Left ventricle myocardium inferior (tissue), 1 donor: ENCODE results near the gene MPPE1. TPM values are rescaled to one million over a fixed set of nuclear protein-coding genes. Genes with fewer than 3 reads are reported as not detected.
A peak's percentile ranks its signal among the peaks of the same experiment; 100 is the strongest.

Experiments
- DNase-seq: peaks from one replicate; pipeline ENCODE4 v3.0.0-alpha.2; 2020
- H3K27ac ChIP-seq: fragments of 200-600 bp; replicated peaks from 2 replicates; pipeline ENCODE4 v1.8.0; 2021
- H3K27me3 ChIP-seq: fragments of 200-600 bp; 2 replicates; pipeline ENCODE4 v1.8.0; 2021; ENCODE audit warnings: low read depth
- H3K36me3 ChIP-seq: fragments of 200-600 bp; 2 replicates; pipeline ENCODE4 v1.8.0; 2021
- H3K4me1 ChIP-seq: fragments of 200-600 bp; 2 replicates; pipeline ENCODE4 v1.8.0; 2021
- H3K4me3 ChIP-seq: fragments of 200-600 bp; 2 replicates; pipeline ENCODE4 v1.8.0; 2021; ENCODE audit warnings: mild to moderate bottlenecking, moderate library complexity
- H3K9me3 ChIP-seq: fragments of 200-600 bp; replicated peaks from 2 replicates; pipeline ENCODE4 v1.8.0; 2021
- intact Hi-C: fragments of 100-400 bp; cut with micrococcal nuclease; formaldehyde crosslinking; loops from one replicate; pipeline ENCODE4 v1.11.0; 2022
- total RNA-seq: library from RNA; stranded (reverse); fragmentation: NEBNext Ultra II Directional; extraction: Animal tissue kit (Norgen Biotek cat#: 25700); gene quantifications from one replicate; pipeline ENCODE4 v1.2.1, GENCODE V29; 2021
- TF ChIP-seq, protein P1 (sequence below): fragments of 200-600 bp; IDR thresholded peaks from 2 replicates; pipeline ENCODE4 v1.8.0; 2021; ENCODE audit warnings: antibody characterized with exemption, mild to moderate bottlenecking, borderline replicate concordance
- donor health status: DM: no; HTN: yes; CAD: no; lungs with severe emphysema.

Gene MPPE1
- total RNA-seq, 1 donor from 2014 or later = 35.2 TPM

DNA sequence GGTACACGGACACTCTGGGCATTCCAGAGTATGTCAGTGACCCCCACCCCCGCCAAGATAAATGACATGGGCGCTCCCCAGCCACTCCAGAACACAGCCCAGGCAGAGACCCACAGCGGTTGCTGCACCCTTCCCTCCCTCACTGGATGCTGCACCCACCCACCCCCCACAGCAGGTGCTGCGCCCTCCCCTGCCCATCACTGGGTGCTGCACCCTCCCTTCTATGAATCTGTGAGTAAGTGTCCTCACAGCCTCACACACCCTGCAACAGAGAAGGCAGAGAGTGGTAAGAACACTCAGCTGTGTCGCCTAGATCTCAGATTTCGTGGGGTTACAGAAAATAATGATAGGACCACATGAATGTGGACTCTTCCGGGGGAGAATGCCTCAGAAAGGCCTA is 33.4 kb downstream of the MPPE1 start:
- H3K4me3 ChIP-seq = no peak overlapping the region
- no peak overlapping the region for H3K27ac ChIP-seq
- intact Hi-C loops = loop anchor here (10.0 kb wide), 1 partner anchor 140 kb away; no protein-coding TSS in a partner anchor
- TF ChIP-seq, protein P1, sequence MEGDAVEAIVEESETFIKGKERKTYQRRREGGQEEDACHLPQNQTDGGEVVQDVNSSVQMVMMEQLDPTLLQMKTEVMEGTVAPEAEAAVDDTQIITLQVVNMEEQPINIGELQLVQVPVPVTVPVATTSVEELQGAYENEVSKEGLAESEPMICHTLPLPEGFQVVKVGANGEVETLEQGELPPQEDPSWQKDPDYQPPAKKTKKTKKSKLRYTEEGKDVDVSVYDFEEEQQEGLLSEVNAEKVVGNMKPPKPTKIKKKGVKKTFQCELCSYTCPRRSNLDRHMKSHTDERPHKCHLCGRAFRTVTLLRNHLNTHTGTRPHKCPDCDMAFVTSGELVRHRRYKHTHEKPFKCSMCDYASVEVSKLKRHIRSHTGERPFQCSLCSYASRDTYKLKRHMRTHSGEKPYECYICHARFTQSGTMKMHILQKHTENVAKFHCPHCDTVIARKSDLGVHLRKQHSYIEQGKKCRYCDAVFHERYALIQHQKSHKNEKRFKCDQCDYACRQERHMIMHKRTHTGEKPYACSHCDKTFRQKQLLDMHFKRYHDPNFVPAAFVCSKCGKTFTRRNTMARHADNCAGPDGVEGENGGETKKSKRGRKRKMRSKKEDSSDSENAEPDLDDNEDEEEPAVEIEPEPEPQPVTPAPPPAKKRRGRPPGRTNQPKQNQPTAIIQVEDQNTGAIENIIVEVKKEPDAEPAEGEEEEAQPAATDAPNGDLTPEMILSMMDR = no peak
- H3K36me3 ChIP-seq = no peaks in the 10 kb centered on the region
- peaks cover 5% of the 10 kb centered on the region for H3K9me3 ChIP-seq
- no peaks in the 10 kb centered on the region for H3K4me1 ChIP-seq
- no peaks in the 10 kb centered on the region for H3K27me3 ChIP-seq
- DNase-seq = no peak

DNA sequence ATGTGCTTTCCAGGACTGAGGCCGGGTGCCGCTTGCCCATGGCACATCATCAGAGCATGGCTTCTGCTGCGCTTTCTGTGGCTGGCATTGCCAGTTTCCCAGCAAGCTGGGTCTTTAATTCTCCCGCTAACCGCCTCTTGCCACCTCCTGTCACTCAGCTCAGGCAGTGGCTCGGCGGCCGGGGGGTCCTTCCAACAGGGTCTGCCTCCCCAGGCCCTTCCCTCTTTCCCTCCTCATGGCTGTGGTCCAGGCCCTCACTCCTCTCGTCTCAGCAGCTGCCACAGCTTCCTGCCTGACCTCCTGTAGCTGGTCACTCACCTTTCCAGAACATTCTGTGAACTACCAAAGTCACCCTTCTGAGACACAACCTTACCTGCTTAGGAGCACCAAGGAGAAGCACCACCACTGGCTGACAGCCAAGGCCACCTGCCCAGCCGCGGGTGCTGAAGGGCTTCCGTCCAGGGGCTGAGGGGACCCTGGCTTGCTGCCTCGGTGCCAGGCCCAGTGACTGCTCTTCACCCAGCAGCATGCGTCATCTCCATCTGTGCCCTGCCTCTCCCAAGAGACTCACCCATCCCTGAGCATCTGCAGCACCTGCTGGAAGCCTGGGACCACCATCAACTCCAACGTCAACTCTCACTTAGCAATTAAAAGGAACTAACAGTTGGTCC is 34.3 kb downstream of the MPPE1 start:
- no peak overlapping the region for H3K4me3 ChIP-seq
- H3K9me3 ChIP-seq = peaks cover 5% of the 10 kb centered on the region
- no peak overlapping the region for H3K27ac ChIP-seq
- TF ChIP-seq, protein P1 = no peak
- no peak for DNase-seq
- intact Hi-C loops = loop anchor here (10.0 kb wide), 1 partner anchor 139 kb away; no protein-coding TSS in a partner anchor
- no peaks in the 10 kb centered on the region for H3K27me3 ChIP-seq
- no peaks in the 10 kb centered on the region for H3K36me3 ChIP-seq
- H3K4me1 ChIP-seq = no peaks in the 10 kb centered on the region

DNA sequence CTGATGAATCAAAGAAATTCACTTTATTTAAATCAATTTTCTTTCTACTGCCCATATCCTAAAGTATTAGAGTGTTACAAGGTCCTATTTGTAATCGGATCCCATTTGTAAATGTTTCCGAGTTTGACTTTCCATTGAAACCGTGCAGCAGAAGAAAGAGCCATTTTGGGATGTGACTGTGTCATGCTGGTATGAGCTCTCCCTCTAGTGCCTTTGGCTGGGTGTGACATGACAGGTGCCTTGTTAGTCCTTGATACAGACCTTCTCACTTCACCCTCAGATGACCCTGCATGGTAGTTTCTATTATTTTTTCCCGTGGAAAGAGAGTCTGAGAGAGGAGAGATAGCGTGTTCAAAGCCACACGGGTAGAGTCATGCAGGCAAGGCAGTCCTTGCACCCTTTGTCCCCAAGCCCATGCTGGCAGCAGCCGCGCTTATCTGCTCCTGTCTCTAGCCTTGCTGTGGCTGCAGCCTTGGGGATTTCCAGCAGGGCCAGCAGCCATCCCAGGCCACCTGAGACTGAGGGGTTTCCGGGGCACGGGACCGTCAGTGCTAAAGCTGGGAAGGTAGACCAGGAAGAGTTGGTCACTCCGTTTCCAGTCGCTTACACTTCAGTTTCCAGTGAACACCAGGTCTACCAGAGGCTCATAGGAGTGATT is 35.5 kb downstream of the MPPE1 start:
- Histone ChIP-seq H3K36me3 (no peaks in the 10 kb centered on the region), H3K27me3 (no peaks in the 10 kb centered on the region), H3K9me3 (peaks cover 5% of the 10 kb centered on the region), H3K4me1 (no peaks in the 10 kb centered on the region), H3K4me3 (no peak overlapping the region), H3K27ac (peak overlapping the region; percentile 68)
- TF ChIP-seq, protein P1 = peak; percentile 63
- intact Hi-C loops = loop anchor here (10.0 kb wide), 1 partner anchor 138 kb away; no protein-coding TSS in a partner anchor
- no peak for DNase-seq

DNA sequence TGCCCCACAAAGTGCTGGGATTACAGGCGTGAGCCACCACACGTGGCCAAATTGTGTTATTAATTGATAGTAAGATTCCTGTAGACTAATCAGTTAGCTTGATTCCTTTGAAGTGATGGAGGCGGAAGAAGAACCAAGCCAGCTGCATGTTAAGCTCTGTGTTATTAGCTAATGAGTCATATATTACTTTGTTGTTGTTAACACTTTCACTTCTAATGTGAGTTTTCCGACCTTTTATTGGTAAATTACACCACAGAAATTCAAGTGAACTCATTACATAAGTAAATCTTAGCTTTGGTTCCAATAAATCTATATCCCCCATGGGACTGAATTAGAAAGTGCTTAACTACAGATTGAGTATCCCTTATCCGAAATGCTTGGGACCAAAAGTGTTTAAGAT is 36.6 kb downstream of the MPPE1 start:
- no peak for DNase-seq
- TF ChIP-seq, protein P1 = no peak
- no peaks in the 10 kb centered on the region for H3K4me1 ChIP-seq
- no peaks in the 10 kb centered on the region for H3K36me3 ChIP-seq
- intact Hi-C loops = loop anchor here (10.0 kb wide), 1 partner anchor 137 kb away; no protein-coding TSS in a partner anchor
- no peak overlapping the region for H3K27ac ChIP-seq
- no peaks in the 10 kb centered on the region for H3K27me3 ChIP-seq
- H3K9me3 ChIP-seq = peaks cover 5% of the 10 kb centered on the region
- H3K4me3 ChIP-seq = no peak overlapping the region

DNA sequence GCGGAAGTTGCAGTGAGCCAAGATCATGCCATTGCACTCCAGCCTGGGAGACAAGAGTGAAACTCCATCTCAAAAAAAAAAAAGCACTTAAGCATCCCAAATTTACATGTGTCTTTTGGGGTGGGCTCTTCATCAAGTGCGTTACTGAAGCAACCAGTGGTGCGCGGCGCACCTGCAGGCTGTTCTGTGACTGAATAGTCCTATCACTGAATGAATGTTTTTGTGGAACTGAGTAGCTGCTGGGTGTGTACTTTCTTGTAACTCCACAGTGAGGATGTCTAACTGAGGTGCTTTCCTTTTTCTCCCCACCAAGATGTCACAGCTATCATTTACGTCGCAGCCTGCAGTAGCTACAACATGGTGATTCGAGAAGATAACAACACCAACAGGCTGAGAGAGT is 39.9 kb downstream of the MPPE1 start:
- Histone ChIP-seq H3K36me3 (no peaks in the 10 kb centered on the region), H3K9me3 (no peaks in the 10 kb centered on the region)
- intact Hi-C loops = no loop called here

More for the DNA sequence above, 39.9 kb downstream of the MPPE1 start:
- Histone ChIP-seq H3K27me3 (no peaks in the 10 kb centered on the region), H3K4me1 (no peaks in the 10 kb centered on the region), H3K27ac (no peak overlapping the region), H3K4me3 (no peak overlapping the region)
- DNase-seq = no peak
- TF ChIP-seq, protein P1 = no peak
